ENCODE data around the gene HMCN1.

The HMCN1 gene

GRCh38 chr1:185895208-185895900 lies 161.2 kb downstream of the HMCN1 start:
- FAIRE-seq (no peak), DNase-seq (ENCODE audit: low spot score) (no peak)

GRCh38 chr1:185896863-185897262 lies 162.7 kb downstream of the HMCN1 start:
- FAIRE-seq: peak; percentile 33

GRCh38 chr1:185906186-185906585 lies 172.0 kb downstream of the HMCN1 start:
- DNase-seq (ENCODE audit: low spot score): no peak
- FAIRE-seq: no peak

More at GRCh38 chr1:185896863-185897262, 162.7 kb downstream of the HMCN1 start:
- DNase-seq (ENCODE audit: low spot score): no peak

- DNase-seq (ENCODE audit: low spot score): no peak
- no peak for FAIRE-seq
Measured at GRCh38 chr1:185907246-185907645, 173.1 kb downstream of the HMCN1 start.

- DNase-seq (ENCODE audit: low spot score): no peak
- FAIRE-seq: no peak
Measured at GRCh38 chr1:185911978-185912377, 177.8 kb downstream of the HMCN1 start.

GRCh38 chr1:185912504-185912903 lies 178.3 kb downstream of the HMCN1 start:
- FAIRE-seq: no peak
- DNase-seq (ENCODE audit: low spot score): no peak

GRCh38 chr1:185914089-185914488 lies 179.9 kb downstream of the HMCN1 start:
- FAIRE-seq (no peak), DNase-seq (ENCODE audit: low spot score) (no peak)

- FAIRE-seq (peak; percentile 60), DNase-seq (ENCODE audit: low spot score) (peak; percentile 53)
Measured at GRCh38 chr1:185916861-185917260, 182.7 kb downstream of the HMCN1 start.

- FAIRE-seq: no peak
- no peak for DNase-seq (ENCODE audit: low spot score)
Measured at GRCh38 chr1:185917646-185918045, 183.5 kb downstream of the HMCN1 start.

- DNase-seq (ENCODE audit: low spot score) (no peak), FAIRE-seq (no peak)
Measured at GRCh38 chr1:185920602-185921001, 186.4 kb downstream of the HMCN1 start.

GRCh38 chr1:185921636-185922035 lies 187.4 kb downstream of the HMCN1 start:
- FAIRE-seq (no peak), DNase-seq (ENCODE audit: low spot score) (no peak)

GRCh38 chr1:185926588-185926987 lies 192.4 kb downstream of the HMCN1 start:
- peak; percentile 7 for DNase-seq (ENCODE audit: low spot score)

GRCh38 chr1:185929776-185930175 lies 195.6 kb downstream of the HMCN1 start:
- FAIRE-seq (no peak), DNase-seq (ENCODE audit: low spot score) (no peak)

More at GRCh38 chr1:185926588-185926987, 192.4 kb downstream of the HMCN1 start:
- no peak for FAIRE-seq

GRCh38 chr1:185931438-185931837 lies 197.2 kb downstream of the HMCN1 start:
- DNase-seq (ENCODE audit: low spot score): no peak

GRCh38 chr1:185933580-185933979 lies 199.4 kb downstream of the HMCN1 start:
- DNase-seq (ENCODE audit: low spot score) (no peak), FAIRE-seq (no peak)

More at GRCh38 chr1:185931438-185931837, 197.2 kb downstream of the HMCN1 start:
- no peak for FAIRE-seq

GRCh38 chr1:185934476-185935189 lies 200.4 kb downstream of the HMCN1 start:
- FAIRE-seq (peak; percentile 79), DNase-seq (ENCODE audit: low spot score) (peak; percentile 42)

GRCh38 chr1:185935360-185935759 lies 201.2 kb downstream of the HMCN1 start:
- DNase-seq (ENCODE audit: low spot score) (no peak), FAIRE-seq (no peak)

- FAIRE-seq (no peak), DNase-seq (ENCODE audit: low spot score) (no peak)
Measured at GRCh38 chr1:185936641-185937040, 202.4 kb downstream of the HMCN1 start.

GRCh38 chr1:185938396-185938795 lies 204.2 kb downstream of the HMCN1 start:
- no peak for DNase-seq (ENCODE audit: low spot score)
- no peak for FAIRE-seq

- DNase-seq (ENCODE audit: low spot score): no peak
- FAIRE-seq: no peak
Measured at GRCh38 chr1:185939142-185939541, 205.0 kb downstream of the HMCN1 start.

- no peak for FAIRE-seq
- DNase-seq (ENCODE audit: low spot score): no peak
Measured at GRCh38 chr1:185942961-185943360, 208.8 kb downstream of the HMCN1 start.

- no peak for DNase-seq (ENCODE audit: low spot score)
- FAIRE-seq: no peak
Measured at GRCh38 chr1:185956881-185957280, 222.7 kb downstream of the HMCN1 start.
